T follicular helper cell (primary cell): ENCODE data around the gene DPPA3.
"Not testable (repeated sequence)": the region's sequence is repeated elsewhere in the genome, so short reads cannot be mapped to it uniquely, and the experiment has no call there.

ENCODE experiments used
- DNase-seq: peaks from one replicate; pipeline ENCODE4 v3.0.0-alpha.2; 2020; ENCODE audit warnings: low read depth

DPPA3 gene

DNA sequence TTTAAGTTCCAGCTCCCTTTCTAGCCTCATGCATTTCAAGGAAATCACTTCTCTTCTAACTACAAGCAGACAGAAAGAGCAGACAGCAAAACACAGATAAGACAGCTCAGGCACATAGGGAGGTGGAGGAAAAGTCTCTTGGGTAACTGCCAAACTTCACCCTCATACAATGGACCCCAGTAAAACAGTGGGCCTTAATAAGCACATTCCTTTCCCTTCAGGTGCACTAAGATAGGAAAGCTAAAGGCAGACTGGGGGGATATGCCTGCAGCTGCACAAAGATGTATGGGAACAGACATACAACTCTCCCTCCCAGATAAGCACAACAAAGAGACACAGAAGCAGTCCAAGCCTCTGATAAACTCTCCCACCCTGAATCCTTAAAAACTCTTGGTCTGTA, 19.8 kb downstream of the DPPA3 start:
- not testable (repeated sequence) for DNase-seq

DNA sequence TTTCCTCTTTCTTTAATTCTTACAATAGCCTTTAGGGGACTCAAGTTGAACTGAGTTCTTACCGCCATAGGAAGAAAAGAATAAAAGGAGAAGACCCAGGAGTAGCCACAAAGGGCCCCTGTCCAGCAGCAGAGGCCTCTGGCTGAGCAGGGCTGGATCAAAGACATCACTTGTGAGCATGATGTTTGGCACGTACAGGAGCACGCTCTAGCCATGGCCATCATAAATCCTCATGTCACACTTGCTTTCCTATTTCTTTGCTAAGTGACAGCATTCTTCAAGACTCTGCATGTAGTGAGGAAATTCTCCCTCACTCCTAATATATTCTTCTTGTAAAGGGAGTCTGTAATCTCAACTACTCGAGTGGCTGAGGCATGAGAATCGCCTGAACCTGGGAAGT, 20.3 kb downstream of the DPPA3 start:
- no peak for DNase-seq

- DNase-seq = no peak
Measured at GRCh38 chr12:7732993-7733392, 21.8 kb downstream of the DPPA3 start.

DNA sequence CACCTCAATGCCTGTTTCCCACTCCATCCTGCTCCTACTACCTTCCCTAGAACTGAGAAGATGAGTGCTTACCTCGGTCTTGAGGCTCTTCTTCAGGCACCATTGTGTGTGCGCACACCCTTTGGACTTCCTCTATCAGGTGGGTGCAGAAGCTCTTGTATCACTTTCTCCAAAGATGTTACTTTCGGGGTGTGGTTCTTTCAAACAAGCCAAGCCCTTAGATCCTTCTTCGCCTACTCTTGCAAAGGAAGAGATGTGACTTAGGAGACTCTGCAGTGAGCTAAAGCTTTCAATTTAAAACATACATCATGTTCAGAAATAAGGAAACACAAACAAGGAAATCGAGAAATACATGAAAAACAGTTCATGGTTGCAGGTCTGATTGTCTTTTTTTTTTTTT, 36.0 kb downstream of the DPPA3 start, which contains the start of gene CLEC4C:
Gene CLEC4C (minus strand): TSS at position 130 of the 400 bp plus-strand sequence. CDS start 27 bp downstream, at position 103.
- no peak for DNase-seq

DNA sequence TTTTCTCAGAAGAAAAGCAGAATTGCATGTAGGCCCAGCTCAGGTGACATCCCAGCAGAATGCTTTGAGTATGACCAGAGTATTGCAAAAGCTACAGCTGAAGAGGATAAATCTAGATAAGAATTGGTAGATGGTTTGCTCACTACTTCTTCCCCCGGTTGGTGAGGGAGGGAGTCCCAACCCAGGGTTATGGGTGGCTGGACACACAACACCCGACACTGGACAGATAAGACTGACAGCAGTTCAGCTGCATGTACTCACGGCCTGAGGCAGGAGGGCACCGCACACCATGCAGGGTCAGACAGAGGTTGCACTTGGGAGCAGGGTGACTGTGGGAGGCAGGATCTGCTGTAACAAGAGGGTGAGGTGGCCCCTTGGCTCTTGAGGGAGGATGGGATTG, 37.6 kb downstream of the DPPA3 start:
- DNase-seq = no peak

DNA sequence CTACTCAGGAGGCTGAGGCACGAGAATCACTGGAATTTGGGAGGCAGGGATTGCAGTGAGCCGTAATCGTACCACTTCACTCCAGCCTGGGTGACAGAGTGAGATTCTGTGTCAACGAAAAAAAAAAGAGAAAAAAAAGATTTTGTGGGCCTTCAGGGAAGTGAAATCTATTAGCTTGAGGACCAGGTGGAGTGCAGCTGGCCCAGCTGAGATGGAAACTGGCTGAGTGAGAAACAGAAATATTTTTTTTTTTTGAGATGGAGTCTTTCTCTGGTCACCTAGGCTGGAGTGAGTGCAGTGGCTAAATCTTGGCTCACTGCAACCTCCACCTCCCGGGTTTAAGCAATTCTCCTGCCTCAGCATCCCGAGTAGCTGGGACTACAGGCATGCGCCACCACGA, 38.2 kb downstream of the DPPA3 start:
- DNase-seq = no peak

GRCh38 chr12:7750350-7750749, 39.1 kb downstream of the DPPA3 start:
- DNase-seq = no peak

- DNase-seq = no peak
Measured at GRCh38 chr12:7751394-7751793, 40.2 kb downstream of the DPPA3 start.

DNA sequence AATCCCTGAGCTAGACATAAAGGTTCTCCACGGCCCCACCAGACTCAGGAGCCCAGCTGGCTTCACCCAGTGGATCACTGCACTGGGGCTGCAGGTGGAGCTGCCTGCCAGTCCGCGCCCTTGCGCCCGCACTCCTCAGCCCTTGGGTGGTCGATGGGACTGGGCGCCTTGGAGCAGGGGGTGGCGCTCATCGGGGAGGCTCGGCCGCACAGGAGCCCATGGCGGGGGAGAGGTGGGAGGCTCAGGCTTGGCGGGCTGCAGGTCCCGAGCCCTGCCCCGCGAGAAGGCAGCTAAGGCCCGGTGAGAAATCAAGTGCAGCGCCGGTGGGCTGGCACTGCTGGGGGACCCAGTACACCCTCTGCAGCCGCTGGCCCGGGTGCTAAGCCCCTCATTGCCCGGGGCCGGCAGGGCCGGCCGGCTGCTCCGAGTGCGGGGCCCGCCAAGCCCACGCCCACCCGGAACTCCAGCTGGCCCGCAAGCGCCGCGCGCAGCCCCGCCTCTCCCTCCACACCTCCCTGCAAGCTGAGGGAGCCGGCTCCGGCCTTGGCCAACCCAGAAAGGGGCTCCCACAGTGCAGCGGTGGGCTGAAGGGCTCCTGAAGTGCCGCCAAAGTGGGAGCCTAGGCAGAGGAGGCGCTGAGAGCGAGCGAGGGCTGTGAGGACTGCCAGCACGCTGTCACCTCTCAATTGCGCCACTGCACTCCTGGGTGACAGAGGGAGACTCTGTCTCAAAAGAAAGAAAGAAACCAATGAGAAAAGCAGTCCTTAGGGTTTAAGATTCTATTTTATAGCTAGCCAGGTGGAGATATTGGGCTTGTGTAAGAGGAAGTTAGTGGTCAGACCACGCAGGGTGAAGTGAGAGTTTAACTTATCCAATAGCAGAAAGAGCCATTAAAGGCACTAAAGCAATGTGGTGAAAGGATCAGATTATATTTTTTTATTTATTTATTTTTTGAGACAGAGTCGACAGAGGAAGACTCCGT, 41.0 kb downstream of the DPPA3 start:
- not testable (repeated sequence) for DNase-seq

DNA sequence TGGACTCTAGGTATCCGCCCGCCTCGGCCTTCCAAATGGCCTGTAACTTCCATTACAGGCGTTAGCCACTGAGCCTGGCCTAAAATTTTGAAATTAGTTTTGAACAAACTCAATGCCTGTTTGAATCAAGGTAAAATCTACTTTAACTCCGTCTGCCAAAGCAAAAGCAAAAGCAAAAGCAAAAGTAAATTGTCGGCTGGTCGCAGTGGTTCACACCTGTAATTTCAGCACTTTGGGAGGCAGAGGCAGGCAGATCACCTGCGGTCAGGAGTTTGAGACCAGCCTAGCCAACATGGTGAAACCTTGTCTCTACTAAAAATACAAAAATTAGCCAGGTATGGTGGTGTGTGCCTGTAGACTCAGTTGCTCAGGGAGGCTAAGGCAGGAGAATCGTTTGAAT, 44.4 kb downstream of the DPPA3 start:
- DNase-seq = not testable (repeated sequence)

DNA sequence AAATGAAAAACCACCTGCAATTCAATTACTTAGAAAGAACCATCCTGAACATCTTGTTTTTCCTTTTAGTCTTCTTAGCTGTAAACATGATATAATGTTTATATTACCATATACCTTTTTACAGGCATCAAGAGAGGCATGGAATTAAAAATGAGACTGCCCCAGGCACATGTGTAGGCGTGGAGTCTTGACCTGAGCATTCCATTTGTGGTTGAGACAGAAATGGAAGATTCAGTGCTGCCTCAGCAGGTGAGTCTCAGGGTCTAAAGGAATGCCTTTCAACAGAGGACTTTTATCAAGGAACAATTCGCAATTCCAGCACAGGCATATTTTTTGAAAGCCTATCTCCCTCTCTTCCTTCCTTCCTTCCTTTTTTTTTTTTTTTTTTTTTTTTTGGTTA, 45.8 kb downstream of the DPPA3 start:
- DNase-seq = no peak

DNA sequence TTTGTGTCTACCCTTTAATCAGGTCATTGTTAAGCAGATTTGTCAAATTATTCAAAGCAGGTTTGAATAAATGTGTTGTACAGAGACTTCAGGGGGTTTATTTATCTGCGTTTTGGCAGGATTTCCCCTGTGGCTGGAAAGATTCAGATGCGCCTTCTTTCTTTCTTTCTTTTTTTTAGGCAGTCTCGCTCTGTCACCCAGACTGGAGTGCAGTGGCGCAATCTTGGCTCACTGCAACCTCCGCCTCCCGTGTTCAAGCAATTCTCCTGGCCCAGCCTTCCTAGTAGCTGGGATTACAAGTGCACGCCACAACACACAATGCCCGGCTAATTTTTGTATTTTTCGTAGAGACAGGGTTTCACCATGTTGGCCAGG, 47.5 kb downstream of the DPPA3 start:
- no peak for DNase-seq
